ENCODE measurements around the gene CLSTN1.
"Not testable (repeated sequence)": the region's sequence is repeated elsewhere in the genome, so short reads cannot be mapped to it uniquely, and the experiment has no call there.

The CLSTN1 gene

DNA sequence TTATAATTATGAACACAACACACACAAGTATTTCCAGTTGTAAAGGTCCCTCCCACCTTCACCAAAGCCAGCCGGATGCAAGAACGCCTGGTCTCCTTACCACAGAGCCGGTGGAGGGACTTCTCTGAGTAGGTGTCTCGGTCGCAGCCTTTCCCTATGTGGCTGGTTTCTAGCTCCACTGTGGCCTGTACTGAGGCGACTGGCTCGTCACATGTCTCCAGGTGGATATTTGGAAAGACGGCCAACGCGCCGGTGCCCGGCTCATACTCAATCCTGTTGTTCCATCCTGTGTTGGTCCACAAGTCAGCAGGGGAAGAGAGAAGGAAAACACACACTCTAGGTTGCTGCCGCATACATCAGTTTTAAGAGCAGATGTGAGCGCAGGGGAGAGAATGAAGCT, 74.4 kb downstream of the CLSTN1 start:
- DNase-seq (ENCODE audit: low read depth, low spot score): no peak
- H3K9me3 ChIP-seq (ENCODE audit: insufficient read depth, low read length): no peaks in the 10 kb centered on the region
- H3K4me1 ChIP-seq (ENCODE audit: insufficient read depth, insufficient read length): no peaks in the 10 kb centered on the region
- peaks cover 52% of the 10 kb centered on the region for H3K36me3 ChIP-seq (ENCODE audit: insufficient read depth, insufficient read length, low read length)
- no peak for TF ChIP-seq SUZ12 (IDR thresholded peaks at IDR 0.05; ENCODE audit: extremely low read depth, insufficient read depth, insufficient read length)
- TF ChIP-seq YY1 (IDR thresholded peaks at IDR 0.05; ENCODE audit: insufficient read depth, insufficient read length): no peak
- no peak for TF ChIP-seq ZNF274 (IDR thresholded peaks at IDR 0.05; ENCODE audit: low read depth, low read length)
- no peak overlapping the region for H3K9ac ChIP-seq (ENCODE audit: insufficient read length, low read depth)
- H3K4me3 ChIP-seq (ENCODE audit: insufficient read length, low read depth): no peak overlapping the region
- no peaks in the 10 kb centered on the region for H3K27me3 ChIP-seq (ENCODE audit: insufficient read depth, insufficient read length)

DNA sequence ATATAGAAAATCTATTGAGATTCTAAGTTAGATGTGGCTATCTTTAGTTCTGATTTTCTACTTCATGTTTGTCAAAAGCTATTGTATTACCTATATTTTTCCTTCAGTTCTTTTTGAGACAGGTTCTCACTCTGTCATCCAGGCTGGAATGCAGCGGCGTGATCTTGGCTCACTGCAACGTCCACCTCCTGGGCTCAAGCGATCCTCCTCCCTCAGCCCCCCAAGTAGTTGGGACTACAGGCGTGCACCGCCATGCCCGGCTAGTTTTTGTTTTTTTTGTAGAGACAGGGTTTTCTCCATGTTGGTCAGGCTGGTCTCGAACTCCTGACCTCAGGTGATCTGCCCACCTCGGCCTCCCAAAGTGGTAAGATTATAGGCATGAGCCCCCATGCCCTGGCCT, 75.4 kb downstream of the CLSTN1 start:
- H3K9me3 ChIP-seq (ENCODE audit: insufficient read depth, low read length); DNase-seq (ENCODE audit: low read depth, low spot score); H3K27me3 ChIP-seq (ENCODE audit: insufficient read depth, insufficient read length); H3K9ac ChIP-seq (ENCODE audit: insufficient read length, low read depth); H3K4me1 ChIP-seq (ENCODE audit: insufficient read depth, insufficient read length); H3K4me3 ChIP-seq (ENCODE audit: insufficient read length, low read depth): not testable (repeated sequence)
- H3K36me3 ChIP-seq (ENCODE audit: insufficient read depth, insufficient read length, low read length): peaks cover 61% of the 10 kb centered on the region

DNA sequence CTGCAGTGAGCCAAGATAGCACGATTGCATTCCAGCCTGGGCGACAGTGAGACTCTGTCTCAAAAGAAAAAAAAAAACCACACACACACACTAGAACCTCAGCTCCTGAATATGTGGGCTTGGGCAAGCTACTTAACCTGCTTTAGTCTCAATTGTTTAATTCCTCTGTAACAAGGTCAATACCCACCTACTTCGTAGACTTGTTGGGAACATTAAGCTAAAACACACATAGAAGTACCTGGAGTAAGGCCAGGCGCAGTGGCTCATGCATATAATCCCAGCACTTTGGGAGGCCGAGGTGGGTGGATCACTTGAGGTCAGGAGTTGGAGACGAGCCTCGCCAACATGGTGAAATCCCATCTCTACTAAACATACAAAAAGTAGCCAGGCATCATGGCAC, 77.1 kb downstream of the CLSTN1 start:
- no peak overlapping the region for H3K9ac ChIP-seq (ENCODE audit: insufficient read length, low read depth)
- H3K27me3 ChIP-seq (ENCODE audit: insufficient read depth, insufficient read length): no peaks in the 10 kb centered on the region
- no peak for DNase-seq (ENCODE audit: low read depth, low spot score)
- H3K9me3 ChIP-seq (ENCODE audit: insufficient read depth, low read length): no peaks in the 10 kb centered on the region
- no peak for TF ChIP-seq SUZ12 (IDR thresholded peaks at IDR 0.05; ENCODE audit: extremely low read depth, insufficient read depth, insufficient read length)
- no peak for TF ChIP-seq YY1 (IDR thresholded peaks at IDR 0.05; ENCODE audit: insufficient read depth, insufficient read length)
- TF ChIP-seq ZNF274 (IDR thresholded peaks at IDR 0.05; ENCODE audit: low read depth, low read length): no peak
- H3K36me3 ChIP-seq (ENCODE audit: insufficient read depth, insufficient read length, low read length): peaks cover 62% of the 10 kb centered on the region
- H3K4me3 ChIP-seq (ENCODE audit: insufficient read length, low read depth): no peak overlapping the region
- no peaks in the 10 kb centered on the region for H3K4me1 ChIP-seq (ENCODE audit: insufficient read depth, insufficient read length)

GRCh38 chr1:9746211-9746610, 77.6 kb downstream of the CLSTN1 start:
- no peak for TF ChIP-seq YY1 (IDR thresholded peaks at IDR 0.05; ENCODE audit: insufficient read depth, insufficient read length)
- no peak for TF ChIP-seq SUZ12 (IDR thresholded peaks at IDR 0.05; ENCODE audit: extremely low read depth, insufficient read depth, insufficient read length)
- TF ChIP-seq ZNF274 (IDR thresholded peaks at IDR 0.05; ENCODE audit: low read depth, low read length): no peak
- no peaks in the 10 kb centered on the region for H3K4me1 ChIP-seq (ENCODE audit: insufficient read depth, insufficient read length)
- DNase-seq (ENCODE audit: low read depth, low spot score): no peak
- H3K9ac ChIP-seq (ENCODE audit: insufficient read length, low read depth): no peak overlapping the region
- peaks cover 61% of the 10 kb centered on the region for H3K36me3 ChIP-seq (ENCODE audit: insufficient read depth, insufficient read length, low read length)
- H3K27me3 ChIP-seq (ENCODE audit: insufficient read depth, insufficient read length): no peaks in the 10 kb centered on the region
- no peak overlapping the region for H3K4me3 ChIP-seq (ENCODE audit: insufficient read length, low read depth)
- H3K9me3 ChIP-seq (ENCODE audit: insufficient read depth, low read length): no peaks in the 10 kb centered on the region

- TF ChIP-seq ZNF274 (IDR thresholded peaks at IDR 0.05; ENCODE audit: low read depth, low read length): no peak
- H3K9me3 ChIP-seq (ENCODE audit: insufficient read depth, low read length): no peaks in the 10 kb centered on the region
- no peak for DNase-seq (ENCODE audit: low read depth, low spot score)
- H3K4me3 ChIP-seq (ENCODE audit: insufficient read length, low read depth): no peak overlapping the region
- H3K27me3 ChIP-seq (ENCODE audit: insufficient read depth, insufficient read length): no peaks in the 10 kb centered on the region
- H3K4me1 ChIP-seq (ENCODE audit: insufficient read depth, insufficient read length): no peaks in the 10 kb centered on the region
- H3K36me3 ChIP-seq (ENCODE audit: insufficient read depth, insufficient read length, low read length): peaks cover 65% of the 10 kb centered on the region
- H3K9ac ChIP-seq (ENCODE audit: insufficient read length, low read depth): no peak overlapping the region
Measured at GRCh38 chr1:9744106-9744799, 79.5 kb downstream of the CLSTN1 start.

GRCh38 chr1:9737671-9738070, 86.1 kb downstream of the CLSTN1 start:
- Histone ChIP-seq H3K36me3 (ENCODE audit: insufficient read depth, insufficient read length, low read length) (peaks cover 83% of the 10 kb centered on the region), H3K4me3 (ENCODE audit: insufficient read length, low read depth) (no peak overlapping the region), H3K9ac (ENCODE audit: insufficient read length, low read depth) (no peak overlapping the region), H3K27me3 (ENCODE audit: insufficient read depth, insufficient read length) (no peaks in the 10 kb centered on the region), H3K4me1 (ENCODE audit: insufficient read depth, insufficient read length) (no peaks in the 10 kb centered on the region), H3K9me3 (ENCODE audit: insufficient read depth, low read length) (peaks cover 5% of the 10 kb centered on the region; the same call in 1 of the 2 replicates)
- TF ChIP-seq SUZ12 (IDR thresholded peaks at IDR 0.05; ENCODE audit: extremely low read depth, insufficient read depth, insufficient read length) (no peak), ZNF274 (IDR thresholded peaks at IDR 0.05; ENCODE audit: low read depth, low read length) (no peak), YY1 (IDR thresholded peaks at IDR 0.05; ENCODE audit: insufficient read depth, insufficient read length) (no peak)
- no peak for DNase-seq (ENCODE audit: low read depth, low spot score)

GRCh38 chr1:9737057-9737456, 86.7 kb downstream of the CLSTN1 start:
- H3K36me3 ChIP-seq (ENCODE audit: insufficient read depth, insufficient read length, low read length): peaks cover 84% of the 10 kb centered on the region
- H3K9me3 ChIP-seq (ENCODE audit: insufficient read depth, low read length): peaks cover 5% of the 10 kb centered on the region; the same call in 1 of the 2 replicates
- no peaks in the 10 kb centered on the region for H3K27me3 ChIP-seq (ENCODE audit: insufficient read depth, insufficient read length)

More at GRCh38 chr1:9737057-9737456, 86.7 kb downstream of the CLSTN1 start:
- no peak overlapping the region for H3K9ac ChIP-seq (ENCODE audit: insufficient read length, low read depth)
- TF ChIP-seq ZNF274 (IDR thresholded peaks at IDR 0.05; ENCODE audit: low read depth, low read length) (no peak), YY1 (IDR thresholded peaks at IDR 0.05; ENCODE audit: insufficient read depth, insufficient read length) (no peak), SUZ12 (IDR thresholded peaks at IDR 0.05; ENCODE audit: extremely low read depth, insufficient read depth, insufficient read length) (no peak)
- H3K4me1 ChIP-seq (ENCODE audit: insufficient read depth, insufficient read length): no peaks in the 10 kb centered on the region
- DNase-seq (ENCODE audit: low read depth, low spot score): no peak
- H3K4me3 ChIP-seq (ENCODE audit: insufficient read length, low read depth): no peak overlapping the region
